Measurements from ENCODE around the gene MTRF1. TPM values are rescaled to one million over a fixed set of nuclear protein-coding genes. Genes with fewer than 3 reads are reported as not detected.

Gene MTRF1
- total RNA-seq, 1 experiment from 2014 or later = 13.7 TPM

DNA sequence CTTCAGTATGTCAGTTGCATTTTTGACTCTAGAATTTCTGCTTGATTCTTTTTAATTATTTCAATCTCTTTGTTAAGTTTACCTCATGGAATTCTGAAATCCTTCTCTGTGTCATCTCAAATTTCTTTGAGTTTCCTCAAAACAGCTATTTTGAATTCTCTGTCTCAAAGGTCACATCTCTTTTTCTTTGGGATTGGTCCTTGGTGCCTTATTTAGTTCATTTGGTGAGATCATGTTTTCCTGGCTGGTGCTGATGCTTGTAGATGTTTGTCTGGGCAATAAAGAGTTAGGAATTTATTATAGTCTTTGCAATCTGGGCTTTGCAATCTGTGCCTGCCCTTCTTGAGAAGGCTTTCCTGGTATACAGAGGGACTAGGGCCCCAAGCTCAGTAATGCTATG, 50.5 kb downstream of the MTRF1 start:
- in situ Hi-C loops (cut with HindIII; ENCODE audit: low pct_unique_long_range_greater_than_20kb, low sequenced_read_pairs) = no loop called here

DNA sequence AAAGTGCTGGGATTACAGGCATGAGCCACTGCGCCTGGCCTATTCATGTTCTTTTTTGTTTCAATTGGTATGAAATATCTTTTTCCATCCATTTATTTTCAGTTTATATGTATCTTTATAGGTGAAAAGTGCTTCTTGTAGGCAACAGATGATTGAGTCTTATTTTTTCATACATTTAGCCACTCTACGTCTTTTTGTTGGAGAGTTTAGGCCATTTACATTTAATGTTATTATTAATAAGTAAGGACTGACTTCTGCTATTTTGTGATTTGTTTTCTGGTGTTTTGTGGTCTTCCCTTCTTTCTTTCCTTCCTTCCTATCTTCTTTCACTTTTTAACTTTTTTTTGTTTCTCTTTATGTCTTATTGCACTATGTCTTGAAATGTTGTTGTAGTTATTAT, 52.3 kb downstream of the MTRF1 start:
- in situ Hi-C loops (cut with HindIII; ENCODE audit: low pct_unique_long_range_greater_than_20kb, low sequenced_read_pairs) (no loop called here), intact Hi-C loops (cut with micrococcal nuclease; ENCODE audit: unreplicated experiment) (no loop called here)
- ATAC-seq = no peak
- DNase-seq (ENCODE audit: low read depth, low spot score) = no peak
- no TSS peak for BruUV-seq (replicated peaks)
- peaks cover 3% of the 10 kb centered on the region; the same call in 1 of the 2 replicates for H3K9me3 ChIP-seq (ENCODE audit: control insufficient read depth, insufficient read depth, low read depth, low read length)
- no peak overlapping the region for H3K4me3 ChIP-seq (ENCODE audit: low read depth in 2 of 2, low read length in 2 of 2)
- TF ChIP-seq SIN3A (IDR thresholded peaks at IDR 0.05; ENCODE audit: borderline replicate concordance, insufficient read depth, low read depth, low read length) = no peak
- TF ChIP-seq, protein P1, sequence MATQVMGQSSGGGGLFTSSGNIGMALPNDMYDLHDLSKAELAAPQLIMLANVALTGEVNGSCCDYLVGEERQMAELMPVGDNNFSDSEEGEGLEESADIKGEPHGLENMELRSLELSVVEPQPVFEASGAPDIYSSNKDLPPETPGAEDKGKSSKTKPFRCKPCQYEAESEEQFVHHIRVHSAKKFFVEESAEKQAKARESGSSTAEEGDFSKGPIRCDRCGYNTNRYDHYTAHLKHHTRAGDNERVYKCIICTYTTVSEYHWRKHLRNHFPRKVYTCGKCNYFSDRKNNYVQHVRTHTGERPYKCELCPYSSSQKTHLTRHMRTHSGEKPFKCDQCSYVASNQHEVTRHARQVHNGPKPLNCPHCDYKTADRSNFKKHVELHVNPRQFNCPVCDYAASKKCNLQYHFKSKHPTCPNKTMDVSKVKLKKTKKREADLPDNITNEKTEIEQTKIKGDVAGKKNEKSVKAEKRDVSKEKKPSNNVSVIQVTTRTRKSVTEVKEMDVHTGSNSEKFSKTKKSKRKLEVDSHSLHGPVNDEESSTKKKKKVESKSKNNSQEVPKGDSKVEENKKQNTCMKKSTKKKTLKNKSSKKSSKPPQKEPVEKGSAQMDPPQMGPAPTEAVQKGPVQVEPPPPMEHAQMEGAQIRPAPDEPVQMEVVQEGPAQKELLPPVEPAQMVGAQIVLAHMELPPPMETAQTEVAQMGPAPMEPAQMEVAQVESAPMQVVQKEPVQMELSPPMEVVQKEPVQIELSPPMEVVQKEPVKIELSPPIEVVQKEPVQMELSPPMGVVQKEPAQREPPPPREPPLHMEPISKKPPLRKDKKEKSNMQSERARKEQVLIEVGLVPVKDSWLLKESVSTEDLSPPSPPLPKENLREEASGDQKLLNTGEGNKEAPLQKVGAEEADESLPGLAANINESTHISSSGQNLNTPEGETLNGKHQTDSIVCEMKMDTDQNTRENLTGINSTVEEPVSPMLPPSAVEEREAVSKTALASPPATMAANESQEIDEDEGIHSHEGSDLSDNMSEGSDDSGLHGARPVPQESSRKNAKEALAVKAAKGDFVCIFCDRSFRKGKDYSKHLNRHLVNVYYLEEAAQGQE (IDR thresholded peaks at IDR 0.05; ENCODE audit: insufficient read depth in 1 of 2, low read depth in 2 of 2, low read length in 1 of 2) = no peak
- TF ChIP-seq, protein P2, sequence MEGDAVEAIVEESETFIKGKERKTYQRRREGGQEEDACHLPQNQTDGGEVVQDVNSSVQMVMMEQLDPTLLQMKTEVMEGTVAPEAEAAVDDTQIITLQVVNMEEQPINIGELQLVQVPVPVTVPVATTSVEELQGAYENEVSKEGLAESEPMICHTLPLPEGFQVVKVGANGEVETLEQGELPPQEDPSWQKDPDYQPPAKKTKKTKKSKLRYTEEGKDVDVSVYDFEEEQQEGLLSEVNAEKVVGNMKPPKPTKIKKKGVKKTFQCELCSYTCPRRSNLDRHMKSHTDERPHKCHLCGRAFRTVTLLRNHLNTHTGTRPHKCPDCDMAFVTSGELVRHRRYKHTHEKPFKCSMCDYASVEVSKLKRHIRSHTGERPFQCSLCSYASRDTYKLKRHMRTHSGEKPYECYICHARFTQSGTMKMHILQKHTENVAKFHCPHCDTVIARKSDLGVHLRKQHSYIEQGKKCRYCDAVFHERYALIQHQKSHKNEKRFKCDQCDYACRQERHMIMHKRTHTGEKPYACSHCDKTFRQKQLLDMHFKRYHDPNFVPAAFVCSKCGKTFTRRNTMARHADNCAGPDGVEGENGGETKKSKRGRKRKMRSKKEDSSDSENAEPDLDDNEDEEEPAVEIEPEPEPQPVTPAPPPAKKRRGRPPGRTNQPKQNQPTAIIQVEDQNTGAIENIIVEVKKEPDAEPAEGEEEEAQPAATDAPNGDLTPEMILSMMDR (IDR thresholded peaks at IDR 0.05) = no peak
- TF ChIP-seq TCF7L2 (IDR thresholded peaks at IDR 0.05; ENCODE audit: low read depth, low read length) = no peak
- no peak for TF ChIP-seq POLR2AphosphoS5 (IDR thresholded peaks at IDR 0.05; ENCODE audit: low read depth, low read length)
- POLR2A ChIA-PET = interaction anchor here (0.5 kb wide), 1 partner anchor 131 kb away, joined by 3 read pairs; no protein-coding TSS in a partner anchor
- CTCF ChIA-PET = no interaction called here
- H3K27me3 ChIP-seq (ENCODE audit: control insufficient read depth, insufficient read depth, low read length) = no peaks in the 10 kb centered on the region
- no peaks in the 10 kb centered on the region for H3K4me1 ChIP-seq (ENCODE audit: control insufficient read depth, insufficient read depth, low read length)
- no peaks in the 10 kb centered on the region for H3K36me3 ChIP-seq (ENCODE audit: control insufficient read depth, insufficient read depth, low read length)
- no peak overlapping the region for H3K27ac ChIP-seq (ENCODE audit: low read length)

More for the DNA sequence above, 50.5 kb downstream of the MTRF1 start:
- peaks cover 3% of the 10 kb centered on the region; the same call in 1 of the 2 replicates for H3K9me3 ChIP-seq (ENCODE audit: control insufficient read depth, insufficient read depth, low read depth, low read length)
- BruUV-seq (replicated peaks) = no TSS peak
- no peaks in the 10 kb centered on the region for H3K4me1 ChIP-seq (ENCODE audit: control insufficient read depth, insufficient read depth, low read length)
- TF ChIP-seq, protein P2 (IDR thresholded peaks at IDR 0.05) = no peak
- TF ChIP-seq TCF7L2 (IDR thresholded peaks at IDR 0.05; ENCODE audit: low read depth, low read length) (no peak), SIN3A (IDR thresholded peaks at IDR 0.05; ENCODE audit: borderline replicate concordance, insufficient read depth, low read depth, low read length) (no peak), POLR2AphosphoS5 (IDR thresholded peaks at IDR 0.05; ENCODE audit: low read depth, low read length) (no peak)
- TF ChIP-seq, protein P1 (IDR thresholded peaks at IDR 0.05; ENCODE audit: insufficient read depth in 1 of 2, low read depth in 2 of 2, low read length in 1 of 2) = no peak
- intact Hi-C loops (cut with micrococcal nuclease; ENCODE audit: unreplicated experiment) = no loop called here
- no peaks in the 10 kb centered on the region for H3K36me3 ChIP-seq (ENCODE audit: control insufficient read depth, insufficient read depth, low read length)
- no peak overlapping the region for H3K27ac ChIP-seq (ENCODE audit: low read length)
- H3K4me3 ChIP-seq (ENCODE audit: low read depth in 2 of 2, low read length in 2 of 2) = no peak overlapping the region
- POLR2A ChIA-PET = no interaction called here
- CTCF ChIA-PET = no interaction called here
- ATAC-seq = no peak
- H3K27me3 ChIP-seq (ENCODE audit: control insufficient read depth, insufficient read depth, low read length) = no peaks in the 10 kb centered on the region
- DNase-seq (ENCODE audit: low read depth, low spot score) = no peak

All from Panc1 (cell line).